Activated CD8-positive, alpha-beta memory T cell treated with anti-CD3 and anti-CD28 coated beads, Interleukin-2, amount 10 ng/mL, durations not matched to agents 7 days and 5 days (primary cell): ENCODE measurements around the gene BZW1. TPM values are rescaled to one million over a fixed set of nuclear protein-coding genes. Genes with fewer than 3 reads are reported as not detected.
"Not testable (repeated sequence)": the region's sequence is repeated elsewhere in the genome, so short reads cannot be mapped to it uniquely, and the experiment has no call there.

Source experiments
- ATAC-seq: fragments of 150-1000 bp; cut with Tn5 transposase; one replicate; pipeline ENCODE4 v1.10.0; 2021; ENCODE audit warnings: moderate library complexity
- CTCF ChIA-PET: fragments of 350-600 bp; sonication (Branson Sonifier 250); formaldehyde crosslinking; loops from one replicate; lab custom pipeline; 2021; ENCODE audit warnings: antibody characterized with exemption; lab: Charles Lee
- DNase-seq: peaks from one replicate; pipeline ENCODE4 v3.0.0-alpha.2; 2020
- H3K27ac Mint-ChIP-seq: one replicate; pipeline ENCODE4 v1.8.0; 2021; ENCODE audit warnings: mild to moderate bottlenecking, mixed read lengths
- H3K27me3 Mint-ChIP-seq: one replicate; pipeline ENCODE4 v1.8.0; 2021; ENCODE audit warnings: mixed read lengths
- H3K36me3 Mint-ChIP-seq: one replicate; pipeline ENCODE4 v1.8.0; 2021; ENCODE audit warnings: mild to moderate bottlenecking, mixed read lengths
- H3K4me1 Mint-ChIP-seq: one replicate; pipeline ENCODE4 v1.8.0; 2021; ENCODE audit warnings: mixed read lengths
- H3K4me3 Mint-ChIP-seq: one replicate; pipeline ENCODE4 v1.8.0; 2021; ENCODE audit warnings: mild to moderate bottlenecking, moderate library complexity, mixed read lengths
- H3K9me3 Mint-ChIP-seq: one replicate; pipeline ENCODE4 v1.8.0; 2022; ENCODE audit warnings: low read depth, mixed read lengths
- total RNA-seq, 2 experiments: library from RNA; stranded (reverse); gene quantifications; one replicate each; pipeline ENCODE4 v1.2.3, GENCODE V29; 2021

The BZW1 gene
- total RNA-seq, 2 experiments from 2014 or later: 222 to 306 TPM

DNA sequence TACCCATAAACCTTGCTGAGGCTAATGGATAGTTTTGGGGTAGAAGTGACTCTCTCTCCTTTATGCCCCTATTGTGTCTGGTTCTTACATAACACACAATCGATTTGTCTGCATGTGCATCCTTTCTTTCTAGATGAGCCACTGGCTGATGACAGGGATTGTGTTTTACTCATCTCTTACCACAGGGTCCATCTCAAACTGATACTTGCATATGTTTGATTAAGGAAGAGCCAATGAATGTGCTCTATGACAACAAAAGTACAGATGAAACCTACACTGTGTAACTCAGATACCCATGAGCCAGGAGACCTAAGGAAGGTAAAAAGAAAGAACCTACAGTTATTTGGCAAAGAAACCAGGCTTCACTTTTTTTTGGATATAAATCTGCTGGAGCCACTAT lies 13.2 kb upstream of the BZW1 start:
- Mint-ChIP-seq H3K36me3 (peaks cover 8% of the 10 kb centered on the region), H3K27ac (no peak overlapping the region), H3K9me3 (peaks cover 4% of the 10 kb centered on the region), H3K27me3 (peaks cover 5% of the 10 kb centered on the region), H3K4me1 (peaks cover 6% of the 10 kb centered on the region), H3K4me3 (no peak overlapping the region)
- CTCF ChIA-PET: no interaction called here
- no peak for DNase-seq
- ATAC-seq: peak; percentile 75

DNA sequence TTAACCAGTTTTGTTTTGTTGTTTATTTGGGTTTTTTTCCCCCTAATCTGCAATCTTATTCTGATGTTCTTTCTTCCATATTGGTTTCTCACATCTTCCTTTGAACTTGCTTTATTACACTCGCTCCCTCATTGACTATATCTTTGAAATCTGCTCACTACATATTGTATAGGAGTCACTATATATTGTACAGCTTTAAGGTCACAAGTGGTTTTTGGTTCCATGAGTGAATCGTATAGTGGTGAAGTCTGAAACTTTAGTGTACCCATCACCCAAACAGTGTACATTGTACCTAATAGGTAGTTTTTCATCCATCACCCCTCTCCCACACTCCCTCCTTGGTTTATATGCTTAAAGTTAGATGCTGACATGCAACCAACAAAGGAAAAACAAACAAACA lies 11.3 kb upstream of the BZW1 start:
- no peak overlapping the region for H3K27ac Mint-ChIP-seq
- CTCF ChIA-PET: no interaction called here
- DNase-seq (no peak), ATAC-seq (no peak)
- peaks cover 6% of the 10 kb centered on the region for H3K4me1 Mint-ChIP-seq
- peaks cover 9% of the 10 kb centered on the region for H3K36me3 Mint-ChIP-seq
- no peak overlapping the region for H3K4me3 Mint-ChIP-seq
- H3K27me3 Mint-ChIP-seq: peaks cover 3% of the 10 kb centered on the region
- H3K9me3 Mint-ChIP-seq: peaks cover 4% of the 10 kb centered on the region

DNA sequence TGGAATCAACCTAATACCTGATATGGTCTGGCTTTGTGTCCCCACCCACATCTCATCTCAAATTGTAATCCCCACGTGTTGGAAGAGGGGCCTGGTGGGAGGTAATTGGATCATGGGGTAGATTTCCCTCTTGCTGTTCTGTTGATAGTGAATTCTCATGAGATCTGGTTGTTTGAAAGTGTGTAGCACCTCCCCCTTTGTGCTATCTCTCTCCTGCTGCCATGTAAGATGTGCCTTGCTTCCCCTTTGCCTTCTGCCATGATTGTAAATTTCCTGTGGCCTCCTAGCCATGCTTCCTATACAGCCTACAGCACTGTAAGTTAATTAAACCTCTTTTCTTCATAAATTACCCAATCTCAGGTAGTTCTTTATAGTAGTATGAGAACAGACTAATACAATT lies 10.3 kb upstream of the BZW1 start:
- H3K4me3 Mint-ChIP-seq, H3K27me3 Mint-ChIP-seq, DNase-seq, H3K27ac Mint-ChIP-seq, H3K4me1 Mint-ChIP-seq, H3K9me3 Mint-ChIP-seq, CTCF ChIA-PET, H3K36me3 Mint-ChIP-seq: not testable (repeated sequence)
- peak; percentile 27 for ATAC-seq

DNA sequence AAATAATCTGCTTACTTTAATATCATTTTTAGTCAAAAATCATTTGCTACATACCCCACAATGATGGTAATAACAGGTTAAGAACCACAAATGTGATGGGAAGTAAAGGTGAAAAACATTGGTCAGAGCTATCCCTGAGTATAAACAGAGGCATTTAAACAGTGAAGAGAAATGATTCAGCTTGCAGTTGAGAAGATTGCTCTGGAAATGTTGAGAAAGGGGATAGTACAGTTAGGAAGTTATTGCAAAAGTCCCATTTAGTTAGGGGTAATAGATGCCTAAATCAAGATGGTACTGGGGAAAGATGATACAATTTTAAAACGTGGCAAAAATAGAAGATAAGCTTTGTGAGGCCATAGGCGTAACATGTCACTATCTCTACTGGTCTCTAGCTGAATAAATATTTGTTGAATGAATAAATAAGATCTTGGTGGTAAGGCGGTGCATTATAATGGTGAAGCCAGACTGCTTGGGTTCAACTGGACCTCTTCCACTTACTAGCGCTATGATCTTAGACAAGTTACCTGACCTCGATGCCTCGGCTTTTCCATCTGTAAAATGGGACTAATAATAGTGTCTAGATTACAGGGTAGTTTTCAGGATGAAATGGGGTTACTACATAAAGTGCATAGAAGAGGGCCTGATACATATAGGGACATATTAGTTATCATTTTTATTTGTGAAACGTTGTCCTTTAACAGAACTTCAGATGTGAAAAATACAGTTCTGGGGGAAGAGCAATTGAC lies 2.0 kb upstream of the BZW1 start:
- no peak for ATAC-seq
- H3K9me3 Mint-ChIP-seq: no peaks in the 10 kb centered on the region
- H3K4me3 Mint-ChIP-seq: no peak overlapping the region
- no peak overlapping the region for H3K27ac Mint-ChIP-seq
- DNase-seq: no peak
- CTCF ChIA-PET: no interaction called here
- no peaks in the 10 kb centered on the region for H3K27me3 Mint-ChIP-seq
- H3K36me3 Mint-ChIP-seq: peaks cover 18% of the 10 kb centered on the region
- H3K4me1 Mint-ChIP-seq: peaks cover 33% of the 10 kb centered on the region

DNA sequence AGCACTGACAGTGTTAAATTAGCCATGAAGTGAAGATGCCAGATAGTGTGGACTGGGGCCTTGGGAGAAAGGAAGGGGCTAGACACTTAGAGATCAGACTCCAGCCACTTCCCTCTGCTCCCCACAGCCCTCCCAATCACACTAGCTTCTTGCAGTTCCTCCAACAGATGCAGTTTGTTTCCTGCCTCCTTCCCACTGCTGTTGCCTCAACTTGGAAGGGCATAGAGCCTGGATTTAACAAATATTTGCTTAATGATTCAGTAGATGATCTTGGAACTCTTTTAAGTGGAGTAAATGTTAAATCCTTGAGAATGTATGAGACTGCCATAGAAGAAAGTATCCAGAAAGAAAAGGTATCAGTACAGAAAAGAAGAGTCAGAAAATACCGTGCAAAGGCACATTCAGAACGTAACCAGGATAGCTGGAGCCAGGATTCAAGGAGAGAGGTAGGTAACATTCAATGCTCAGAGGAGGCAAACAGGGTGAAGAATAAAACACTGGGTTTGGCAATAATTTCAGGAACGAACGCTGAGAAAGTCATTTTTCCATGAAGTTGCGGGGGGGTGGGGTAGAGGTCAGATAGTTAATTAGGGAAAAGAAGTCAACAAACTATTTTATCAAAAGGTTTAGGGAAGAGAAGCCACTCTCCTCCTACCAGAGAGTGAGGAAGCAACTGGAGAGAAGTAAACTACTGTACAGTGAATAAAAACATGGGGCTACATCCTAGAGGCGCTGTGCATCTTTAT lies 1.3 kb upstream of the BZW1 start:
- Mint-ChIP-seq H3K27ac (peak overlapping the region; percentile 98), H3K4me1 (peaks cover 40% of the 10 kb centered on the region)

DNA sequence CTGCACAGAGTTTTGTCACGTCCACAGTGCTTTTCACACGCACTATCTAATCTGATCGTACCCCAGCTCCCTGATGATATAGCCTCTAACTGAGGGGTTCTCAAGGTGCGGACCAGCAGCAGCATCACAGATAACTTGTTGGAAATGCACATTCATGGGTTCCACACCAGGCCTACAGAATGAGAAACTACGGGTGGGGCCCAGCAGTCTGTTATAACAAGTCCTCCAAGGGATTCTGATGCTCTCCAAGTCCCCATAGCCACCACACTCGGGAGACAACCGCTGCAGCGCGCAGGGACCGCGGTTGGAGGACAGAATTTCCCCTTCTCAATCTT lies 745 bp upstream of the BZW1 start:
- H3K36me3 Mint-ChIP-seq: peaks cover 31% of the 10 kb centered on the region
- CTCF ChIA-PET: interaction anchor here (1.6 kb wide), 1 partner anchor 98 kb away, joined by 8 read pairs; no protein-coding TSS in a partner anchor
- no peaks in the 10 kb centered on the region for H3K9me3 Mint-ChIP-seq
- H3K4me3 Mint-ChIP-seq: peak overlapping the region; percentile 92
- H3K27ac Mint-ChIP-seq: peak overlapping the region; percentile 98
- DNase-seq: no peak
- no peaks in the 10 kb centered on the region for H3K27me3 Mint-ChIP-seq
- no peak for ATAC-seq
- H3K4me1 Mint-ChIP-seq: peaks cover 45% of the 10 kb centered on the region

More for the DNA sequence above, 1.3 kb upstream of the BZW1 start:
- DNase-seq (no peak), ATAC-seq (no peak)
- Mint-ChIP-seq H3K4me3 (peak overlapping the region; percentile 92), H3K27me3 (no peaks in the 10 kb centered on the region), H3K36me3 (peaks cover 25% of the 10 kb centered on the region), H3K9me3 (no peaks in the 10 kb centered on the region)
- CTCF ChIA-PET: interaction anchor here (1.6 kb wide), 1 partner anchor 97 kb away, joined by 8 read pairs; no protein-coding TSS in a partner anchor

DNA sequence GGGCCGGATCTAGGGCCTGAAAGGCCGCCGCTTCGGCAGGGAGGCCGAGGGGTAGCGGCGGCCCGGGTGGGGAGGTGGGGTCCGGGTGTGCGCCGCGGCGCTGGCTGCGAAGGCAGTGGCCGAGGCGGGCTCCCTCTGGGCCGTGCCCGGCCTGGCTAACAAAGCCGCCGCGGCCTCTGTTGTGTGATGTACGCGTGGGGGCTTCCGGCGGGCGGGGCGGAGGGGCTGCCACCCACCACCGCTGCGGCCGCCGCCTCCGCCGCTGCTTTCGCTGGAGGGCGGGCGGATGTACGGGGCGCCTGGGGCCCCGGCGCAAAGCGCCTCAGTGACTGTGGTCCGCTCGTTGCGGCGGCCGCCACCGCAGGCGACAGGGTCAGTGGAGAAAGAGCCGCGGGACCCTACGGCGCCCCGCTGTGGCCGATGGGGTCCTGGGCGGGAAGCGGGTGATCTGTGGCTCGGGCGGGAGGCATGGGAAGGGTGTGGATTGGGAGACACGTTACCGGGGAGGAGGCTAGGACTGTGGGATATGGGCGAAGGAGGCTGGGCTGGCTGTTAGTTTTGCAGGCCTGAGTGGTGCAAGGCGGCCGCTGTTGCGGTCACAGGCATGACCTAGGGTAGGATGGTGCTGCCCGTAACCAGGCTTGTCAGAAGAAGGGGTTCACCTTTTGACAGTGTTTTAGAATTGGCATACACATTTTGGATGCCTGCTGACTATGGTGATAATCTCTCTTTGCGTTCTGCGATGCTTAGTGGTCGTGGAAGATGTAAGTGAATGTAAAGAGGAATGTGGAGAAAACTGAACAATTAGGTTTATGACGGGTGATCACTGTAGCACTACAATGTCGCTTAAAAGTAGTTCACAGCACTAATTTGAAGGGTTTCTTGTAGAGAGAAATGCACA lies 662 bp downstream of the BZW1 start:
- peak overlapping the region; percentile 92 for H3K4me3 Mint-ChIP-seq
- CTCF ChIA-PET: interaction anchor here (0.5 to 2.2 kb wide), 3 partner anchors 99 to 407 kb away, joined by 3 to 8 read pairs (median 7); no protein-coding TSS in a partner anchor
- no peaks in the 10 kb centered on the region for H3K9me3 Mint-ChIP-seq
- H3K36me3 Mint-ChIP-seq: peaks cover 43% of the 10 kb centered on the region
- DNase-seq: peak; percentile 79
- peaks cover 53% of the 10 kb centered on the region for H3K4me1 Mint-ChIP-seq
- H3K27ac Mint-ChIP-seq: peak overlapping the region; percentile 98
- H3K27me3 Mint-ChIP-seq: no peaks in the 10 kb centered on the region
- peak; percentile 50 for ATAC-seq

DNA sequence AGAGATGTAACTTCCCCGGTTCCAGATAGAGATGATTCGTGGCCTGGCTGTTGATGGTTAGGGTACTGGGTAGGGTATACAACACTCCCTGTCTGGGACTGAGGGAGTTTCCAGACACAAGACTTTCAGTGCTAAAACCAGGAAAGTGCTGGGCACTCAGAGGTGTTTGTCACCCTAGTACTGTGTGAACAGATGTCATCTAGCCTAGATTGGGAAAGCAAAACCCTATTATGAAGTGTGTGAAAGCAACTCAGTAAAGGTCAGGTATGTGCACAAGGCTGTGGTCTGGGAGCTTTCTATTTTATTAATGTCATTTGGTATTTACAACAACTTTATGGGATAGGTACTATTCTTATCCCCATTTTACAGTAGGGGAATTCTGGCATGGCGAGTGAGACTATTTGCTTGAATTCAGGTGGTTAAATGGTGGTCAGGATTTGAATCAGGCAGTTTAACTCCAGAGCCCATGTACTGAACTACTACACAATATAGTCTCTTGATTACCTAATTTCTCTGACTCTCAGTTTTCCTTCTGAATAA lies 2.6 kb downstream of the BZW1 start:
- H3K27ac Mint-ChIP-seq: peak overlapping the region; percentile 81
- peaks cover 60% of the 10 kb centered on the region for H3K36me3 Mint-ChIP-seq
- peak overlapping the region; percentile 92 for H3K4me3 Mint-ChIP-seq
- H3K27me3 Mint-ChIP-seq: no peaks in the 10 kb centered on the region
- DNase-seq: no peak
- peaks cover 59% of the 10 kb centered on the region for H3K4me1 Mint-ChIP-seq
- H3K9me3 Mint-ChIP-seq: no peaks in the 10 kb centered on the region
- no peak for ATAC-seq
- CTCF ChIA-PET: interaction anchor here (0.6 to 2.2 kb wide), 3 partner anchors 35 to 463 kb away, joined by 3 to 7 read pairs (median 3); no protein-coding TSS in a partner anchor

DNA sequence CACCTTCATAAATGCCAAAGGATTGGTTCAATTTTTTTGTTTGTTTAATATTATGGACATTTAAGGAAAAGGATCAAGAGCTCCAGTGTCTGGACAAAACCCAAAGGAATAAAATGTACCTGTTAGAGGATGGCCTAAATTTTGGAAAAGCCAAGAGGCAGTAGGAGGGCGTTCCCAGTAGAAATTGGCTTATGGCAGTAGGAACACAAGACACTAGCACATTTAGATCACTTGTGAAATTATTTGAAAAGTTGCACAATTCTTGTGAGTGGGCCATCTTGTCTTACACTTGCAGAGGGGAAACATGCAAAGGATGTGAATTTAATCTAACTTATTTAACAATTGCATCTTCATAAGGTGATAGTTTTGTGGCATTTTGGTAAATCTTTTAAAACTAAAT lies 3.2 kb downstream of the BZW1 start:
- Mint-ChIP-seq H3K9me3 (no peaks in the 10 kb centered on the region), H3K27ac (peak overlapping the region; percentile 81), H3K27me3 (no peaks in the 10 kb centered on the region), H3K4me1 (peaks cover 58% of the 10 kb centered on the region), H3K36me3 (peaks cover 65% of the 10 kb centered on the region), H3K4me3 (no peak overlapping the region)
- CTCF ChIA-PET: interaction anchor here (1.6 to 2.2 kb wide), 2 partner anchors 34 to 102 kb away, joined by 3 to 7 read pairs; no protein-coding TSS in a partner anchor
- DNase-seq: no peak
- no peak for ATAC-seq

DNA sequence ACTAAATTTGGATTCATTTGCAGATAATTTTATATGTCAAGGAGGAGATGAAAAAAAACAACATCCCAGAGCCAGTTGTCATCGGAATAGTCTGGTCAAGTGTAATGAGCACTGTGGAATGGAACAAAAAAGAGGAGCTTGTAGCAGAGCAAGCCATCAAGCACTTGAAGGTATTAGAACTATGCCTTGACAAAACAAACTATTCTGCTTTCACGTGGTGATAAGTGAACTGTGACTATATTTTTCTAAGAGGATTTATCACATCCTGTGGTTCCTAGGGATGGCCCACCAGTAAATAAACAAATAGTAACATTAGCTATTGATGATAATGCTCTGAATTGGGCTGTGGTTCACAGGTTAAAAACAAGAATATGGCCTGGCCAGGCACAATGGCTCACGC lies 7.0 kb downstream of the BZW1 start:
- CTCF ChIA-PET, H3K4me3 Mint-ChIP-seq, DNase-seq, H3K9me3 Mint-ChIP-seq, H3K27me3 Mint-ChIP-seq, ATAC-seq: not testable (repeated sequence)
- Mint-ChIP-seq H3K36me3 (peaks cover 75% of the 10 kb centered on the region), H3K27ac (peak overlapping the region; percentile 15), H3K4me1 (peaks cover 39% of the 10 kb centered on the region)

DNA sequence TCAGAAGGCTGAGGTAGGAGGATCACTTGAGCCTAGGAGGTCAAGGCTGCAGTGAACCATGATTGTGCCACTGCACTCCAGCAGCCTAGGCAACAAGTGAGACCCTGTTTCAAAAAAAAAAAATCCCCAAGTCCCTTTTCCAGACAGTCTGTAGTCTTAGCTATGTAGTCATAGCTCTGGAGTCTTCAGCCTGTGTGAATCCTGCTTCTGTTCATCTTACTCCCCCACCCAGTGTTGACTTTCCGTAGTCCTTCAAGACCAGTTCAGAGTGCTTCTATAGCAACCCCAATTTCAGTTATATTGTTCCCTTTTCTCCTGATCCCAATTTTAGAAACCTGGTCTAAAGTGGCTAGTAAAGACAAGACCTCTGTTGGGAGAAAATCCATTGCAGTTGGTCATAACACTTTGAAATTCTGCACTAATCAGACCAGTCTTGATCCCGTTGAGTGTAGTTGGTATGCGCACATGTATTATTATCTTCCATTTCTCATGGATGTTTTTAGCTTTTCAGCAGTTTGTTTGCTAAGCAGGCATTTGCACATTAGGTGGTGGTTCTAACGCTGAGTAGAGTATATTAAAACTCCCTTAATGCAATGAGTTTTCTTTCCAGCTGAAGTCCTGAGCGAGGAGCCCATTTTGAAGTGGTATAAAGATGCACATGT lies 9.0 kb downstream of the BZW1 start:
- ATAC-seq (no peak), DNase-seq (no peak)
- Mint-ChIP-seq H3K36me3 (peaks cover 61% of the 10 kb centered on the region), H3K4me1 (peaks cover 20% of the 10 kb centered on the region), H3K4me3 (no peak overlapping the region), H3K9me3 (no peaks in the 10 kb centered on the region), H3K27ac (no peak overlapping the region), H3K27me3 (no peaks in the 10 kb centered on the region)
- CTCF ChIA-PET: interaction anchor here (0.8 kb wide), 1 partner anchor 25 kb away, joined by 3 read pairs; no protein-coding TSS in a partner anchor

DNA sequence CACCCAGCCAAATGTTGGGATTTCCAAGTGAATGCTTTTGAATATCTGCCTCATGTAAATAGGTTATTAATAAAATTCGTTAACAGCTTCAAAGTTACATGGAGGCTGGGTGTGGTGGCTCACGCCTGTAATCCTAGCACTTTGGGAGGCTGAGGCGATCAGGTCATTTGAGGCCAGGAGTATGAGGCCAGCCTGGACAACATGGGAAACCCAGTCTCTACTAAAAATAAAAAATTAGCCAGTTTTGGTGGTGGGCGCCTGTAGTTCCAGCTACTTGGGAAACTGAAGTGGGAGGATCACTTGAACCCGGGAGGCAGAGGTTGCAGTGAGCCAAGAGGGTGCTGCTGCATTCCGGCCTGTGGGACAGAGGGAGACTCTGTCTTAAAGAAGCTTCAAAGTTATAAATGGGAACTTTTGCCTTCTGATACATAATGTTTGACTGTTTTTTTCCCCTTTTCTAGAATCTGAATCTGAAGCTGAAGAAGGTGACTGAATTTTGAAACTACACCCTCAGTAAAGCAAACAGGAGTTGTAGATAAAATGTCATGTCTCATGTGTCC lies 10.1 kb downstream of the BZW1 start:
- no peaks in the 10 kb centered on the region for H3K27me3 Mint-ChIP-seq
- no peak for DNase-seq
- H3K4me1 Mint-ChIP-seq: peaks cover 11% of the 10 kb centered on the region
- no peak overlapping the region for H3K27ac Mint-ChIP-seq
- CTCF ChIA-PET: interaction anchor here (0.8 kb wide), 1 partner anchor 24 kb away, joined by 3 read pairs; no protein-coding TSS in a partner anchor
- H3K4me3 Mint-ChIP-seq: no peak overlapping the region
- peaks cover 51% of the 10 kb centered on the region for H3K36me3 Mint-ChIP-seq
- no peaks in the 10 kb centered on the region for H3K9me3 Mint-ChIP-seq
- no peak for ATAC-seq
